ENCODE results near the gene MAD1L1. TPM values are rescaled to one million over a fixed set of nuclear protein-coding genes. Genes with fewer than 3 reads are reported as not detected.

Gene MAD1L1
- total and polyA plus RNA-seq, 2 of the 8 experiments (the other 6 are each of a cell fraction or from before 2014, with no cell fraction given) = 40.4 to 44.6 TPM

GRCh38 chr7:1918881-1919525 lies 313.7 kb downstream of the MAD1L1 start:
- Histone ChIP-seq H2BK120ac (replicated peaks; ENCODE audit: low read depth, low read length) (no peak overlapping the region), H2AK5ac (ENCODE audit: low read depth, low read length) (no peak overlapping the region), H3K36me3 (ENCODE audit: control insufficient read depth in 2 of 4, insufficient read depth in 4 of 4, low read length in 3 of 4) (no peaks in the 10 kb centered on the region; a peak in 1 of 8 replicates), H4K20me1 (replicated peaks in 1 of 2; ENCODE audit: control insufficient read depth in 1 of 2, insufficient read depth in 2 of 2, low read length in 2 of 2) (peaks cover 2 to 8% of the 10 kb centered on the region in 2 experiments), H2BK20ac (ENCODE audit: low read length) (no peak overlapping the region), H3K23ac (ENCODE audit: insufficient read length) (no peak overlapping the region), H3K23me2 (ENCODE audit: low read depth, low read length) (no peaks in the 10 kb centered on the region), H3K4ac (replicated peaks; ENCODE audit: insufficient read length, low read depth, low read length) (no peak overlapping the region), H3K79me1 (ENCODE audit: low read depth, low read length) (no peaks in the 10 kb centered on the region; the same call in 1 of the 2 replicates), H2BK5ac (ENCODE audit: low read depth, low read length) (peak overlapping the region; percentile 0; the same call in 1 of the 2 replicates), H4K91ac (replicated peaks; ENCODE audit: insufficient read length, low read length) (no peak overlapping the region), H3K4me1 (replicated peaks in 1 of 4; ENCODE audit: control insufficient read depth in 3 of 4, insufficient read depth in 4 of 4, low read length in 3 of 4) (no peaks in the 10 kb centered on the region; a peak in 1 of 7 replicates), H3K27ac (ENCODE audit: low read depth, low read length) (no peak overlapping the region), H3K9me3 (ENCODE audit: insufficient read depth in 2 of 2, low read depth in 1 of 2, low read length in 1 of 2) (no peaks in the 10 kb centered on the region), H3K56ac (replicated peaks; ENCODE audit: insufficient read length, low read depth, low read length) (no peak overlapping the region), H3K9ac (replicated peaks in 1 of 4; ENCODE audit: extremely low read depth in 1 of 4, low read depth in 3 of 4, low read length in 3 of 4) (no peak overlapping the region), H3K79me2 (ENCODE audit: control insufficient read depth in 1 of 2, insufficient read depth in 2 of 2, low read length in 2 of 2) (no peaks in the 10 kb centered on the region), H3K27me3 (replicated peaks in 1 of 4; ENCODE audit: control insufficient read depth in 3 of 4, extremely low read depth in 1 of 4, insufficient read depth in 3 of 4, low read length in 3 of 4) (no peaks in the 10 kb centered on the region), H3K4me2 (ENCODE audit: insufficient read depth in 1 of 2, low read depth in 2 of 2, low read length in 2 of 2) (no peak overlapping the region), H4K5ac (ENCODE audit: insufficient read length, low read depth, low read length) (no peak overlapping the region), H2AFZ (ENCODE audit: low read length) (no peak overlapping the region), H4K8ac (ENCODE audit: extremely low read depth, insufficient read depth, low read length) (no peak overlapping the region), H2BK15ac (ENCODE audit: low read length) (no peak overlapping the region), H2BK12ac (ENCODE audit: low read depth, low read length) (no peak overlapping the region), H3K4me3 (ENCODE audit: extremely low read depth in 1 of 4, insufficient read depth in 2 of 4, low read depth in 3 of 4, low read length in 4 of 4) (no peak overlapping the region), H3K18ac (ENCODE audit: extremely low read depth, low read length) (no peak overlapping the region), H3K14ac (ENCODE audit: insufficient read length) (no peak overlapping the region)
- CTCF ChIA-PET (ENCODE audit: partially characterized antibody) = no interaction called here
- DNase-seq (ENCODE audit: low read depth in 1 of 2, low spot score in 2 of 2) = no peak
- POLR2A ChIA-PET (ENCODE audit: partially characterized antibody) = no interaction called here
- 91% methylated on average over 21 of the region's 25 CpGs; no CpG with 5 or more reads in 1 of the 2 experiments for WGBS, 2 experiments (ENCODE audit: extremely low coverage in 1 of 2, insufficient coverage in 1 of 2, insufficient read length in 1 of 2, insufficient replicate concordance in 2 of 2, low coverage in 1 of 2, low lambda C conversion rate in 2 of 2, missing lambda C conversion rate in 1 of 2)
- no peak for FAIRE-seq
- no peak for TF ChIP-seq E2F6 (IDR thresholded peaks at IDR 0.05)
- no peak for TF ChIP-seq TAF1 (IDR thresholded peaks at IDR 0.05; ENCODE audit: low read depth, low read length)
- TF ChIP-seq POLR2A (IDR thresholded peaks at IDR 0.05; ENCODE audit: control extremely low read depth in 1 of 2, low read depth in 2 of 2, low read length in 2 of 2) = no peak
- no peak for TF ChIP-seq CEBPB (IDR thresholded peaks at IDR 0.05; ENCODE audit: low read depth, low read length)
